Activated T-helper 9 cell treated with anti-CD3 and anti-CD28 coated beads, Interleukin-2, amount 50 U/mL, for 16 hours (primary cell): ENCODE measurements around the gene MGAT5B.
"Not testable (repeated sequence)": the region's sequence is repeated elsewhere in the genome, so short reads cannot be mapped to it uniquely, and the experiment has no call there.

Experiments
- DNase-seq: peaks from one replicate; pipeline ENCODE4 v3.0.0-alpha.2; 2020; ENCODE audit warnings: low read depth

The MGAT5B gene

GRCh38 chr17:76848670-76849069 lies 19.5 kb upstream of the MGAT5B start:
- no peak for DNase-seq

DNA sequence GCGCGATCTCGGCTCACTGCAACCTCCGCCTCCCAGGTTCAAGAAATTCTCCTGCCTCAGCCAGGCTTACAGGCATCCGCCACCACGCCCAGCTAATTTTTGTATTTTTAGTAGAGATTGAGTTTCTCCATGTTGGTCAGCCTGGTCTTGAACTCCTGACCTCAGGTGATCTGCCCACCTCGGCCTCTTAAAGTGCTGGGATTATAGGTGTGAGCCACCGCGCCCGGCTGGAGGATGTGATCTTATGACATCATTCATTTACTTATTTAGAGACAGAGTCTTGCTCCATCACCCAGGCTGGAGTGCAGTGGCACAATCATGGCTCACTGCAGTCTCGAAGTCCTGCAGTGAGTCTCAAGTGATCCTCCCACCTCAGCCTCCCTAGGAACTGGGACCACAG lies 19.0 kb upstream of the MGAT5B start:
- DNase-seq, result not testable (repeated sequence)

GRCh38 chr17:76852843-76853242 lies 15.4 kb upstream of the MGAT5B start:
- DNase-seq, result no peak

GRCh38 chr17:76855105-76855504 lies 13.1 kb upstream of the MGAT5B start:
- no peak for DNase-seq

DNA sequence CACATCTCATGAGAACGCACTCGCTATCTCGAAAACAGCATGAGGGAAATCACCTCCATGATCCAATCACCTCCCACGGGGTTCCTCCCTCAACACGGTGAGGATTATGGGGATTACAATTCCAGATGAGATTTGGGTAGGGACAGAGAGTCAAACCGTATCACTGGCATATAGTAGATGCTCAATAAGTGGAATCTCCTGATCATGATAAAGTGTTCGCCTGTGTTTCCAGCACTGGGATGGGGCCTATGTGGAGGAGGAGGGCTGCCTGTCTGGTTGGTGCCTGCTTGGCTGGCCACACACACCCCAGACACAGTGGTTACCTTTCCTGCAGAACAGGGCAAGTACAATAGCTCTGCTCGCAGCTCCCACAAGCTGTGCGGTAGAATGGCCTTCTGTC lies 6.1 kb upstream of the MGAT5B start:
- no peak for DNase-seq

DNA sequence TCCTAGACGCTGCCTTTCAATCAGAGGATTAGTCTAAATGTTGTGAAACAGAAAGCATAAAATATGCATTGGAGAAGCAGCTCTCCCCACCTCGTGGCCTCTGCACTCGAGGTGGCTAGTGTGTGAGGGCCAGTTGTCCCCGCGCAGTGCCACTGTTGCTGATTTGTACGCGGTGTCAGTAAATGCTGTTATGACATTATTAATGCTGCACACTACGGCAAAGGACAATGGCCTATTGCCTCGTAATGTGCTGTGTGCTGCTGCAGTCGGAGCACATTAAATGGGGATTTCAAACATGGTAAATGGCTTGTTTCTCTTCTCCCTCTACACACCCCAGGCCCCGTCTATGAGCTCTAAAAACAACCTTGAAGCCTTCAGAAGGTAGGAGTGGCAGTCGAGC lies 5.7 kb upstream of the MGAT5B start:
- DNase-seq, result no peak

- DNase-seq, result no peak
These were observed 4.2 kb upstream of the MGAT5B start for GRCh38 chr17:76864024-76864423.

DNA sequence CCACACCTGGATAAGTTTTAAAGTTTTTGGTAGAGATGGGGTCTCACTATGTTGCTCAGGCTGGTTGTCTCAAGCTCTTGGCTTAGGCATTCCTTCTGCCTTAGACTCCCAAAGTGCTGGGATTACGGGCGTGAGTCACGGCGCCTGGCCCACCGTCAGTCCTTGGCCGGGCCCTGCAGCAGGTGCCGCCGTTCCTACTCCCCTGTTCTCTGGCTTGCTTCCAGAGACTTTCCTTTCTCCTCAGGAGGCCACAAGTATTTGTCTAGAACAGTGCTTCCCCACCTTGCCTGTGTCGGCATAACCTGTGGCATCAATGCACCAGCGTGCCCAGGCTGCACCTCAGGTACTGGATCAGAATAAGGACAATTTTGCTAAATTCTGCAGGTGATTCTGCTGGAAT lies 3.0 kb upstream of the MGAT5B start:
- DNase-seq, result no peak

GRCh38 chr17:76866203-76866602 lies 2.0 kb upstream of the MGAT5B start:
- no peak for DNase-seq

DNA sequence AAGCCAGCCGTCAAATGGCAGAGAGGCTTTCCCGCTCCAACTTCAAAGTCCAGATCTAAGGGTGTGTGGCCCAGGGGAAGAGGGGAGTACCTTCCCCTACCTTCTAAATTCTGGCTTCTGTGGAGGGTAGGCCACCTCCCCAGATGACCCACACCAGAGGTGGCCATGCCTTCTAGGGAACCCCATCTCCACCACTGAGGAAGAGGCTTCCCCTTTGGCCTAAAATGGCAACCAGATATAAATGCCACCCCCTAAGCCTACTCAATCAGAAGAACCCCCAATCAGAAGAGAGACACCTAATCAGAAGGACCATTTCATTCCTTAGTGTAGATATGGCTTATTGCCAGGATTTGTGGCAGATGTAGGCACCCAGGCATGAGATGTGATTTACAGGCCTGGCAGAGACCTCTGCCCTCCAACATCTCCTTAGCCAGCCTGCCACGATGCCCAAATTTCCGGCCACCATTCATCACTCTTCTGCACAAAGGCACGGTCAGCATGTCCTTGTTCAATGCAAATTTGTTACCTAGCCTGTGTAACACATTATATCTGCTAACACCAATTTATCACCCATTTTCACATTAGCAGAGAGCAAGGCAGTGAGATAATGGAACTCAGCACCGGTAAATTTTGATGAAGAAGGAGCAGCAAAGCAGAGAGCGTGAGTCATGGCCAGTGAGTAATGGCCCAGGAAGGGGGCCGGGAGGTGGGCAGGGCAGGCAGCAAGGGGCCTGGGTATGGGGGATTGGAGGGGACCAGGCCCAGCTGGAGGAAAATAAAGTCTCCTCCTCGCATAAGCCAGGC lies 1.2 kb upstream of the MGAT5B start:
- DNase-seq, result no peak

- DNase-seq, result no peak
These were observed 527 bp upstream of the MGAT5B start for GRCh38 chr17:76867578-76868175.

DNA sequence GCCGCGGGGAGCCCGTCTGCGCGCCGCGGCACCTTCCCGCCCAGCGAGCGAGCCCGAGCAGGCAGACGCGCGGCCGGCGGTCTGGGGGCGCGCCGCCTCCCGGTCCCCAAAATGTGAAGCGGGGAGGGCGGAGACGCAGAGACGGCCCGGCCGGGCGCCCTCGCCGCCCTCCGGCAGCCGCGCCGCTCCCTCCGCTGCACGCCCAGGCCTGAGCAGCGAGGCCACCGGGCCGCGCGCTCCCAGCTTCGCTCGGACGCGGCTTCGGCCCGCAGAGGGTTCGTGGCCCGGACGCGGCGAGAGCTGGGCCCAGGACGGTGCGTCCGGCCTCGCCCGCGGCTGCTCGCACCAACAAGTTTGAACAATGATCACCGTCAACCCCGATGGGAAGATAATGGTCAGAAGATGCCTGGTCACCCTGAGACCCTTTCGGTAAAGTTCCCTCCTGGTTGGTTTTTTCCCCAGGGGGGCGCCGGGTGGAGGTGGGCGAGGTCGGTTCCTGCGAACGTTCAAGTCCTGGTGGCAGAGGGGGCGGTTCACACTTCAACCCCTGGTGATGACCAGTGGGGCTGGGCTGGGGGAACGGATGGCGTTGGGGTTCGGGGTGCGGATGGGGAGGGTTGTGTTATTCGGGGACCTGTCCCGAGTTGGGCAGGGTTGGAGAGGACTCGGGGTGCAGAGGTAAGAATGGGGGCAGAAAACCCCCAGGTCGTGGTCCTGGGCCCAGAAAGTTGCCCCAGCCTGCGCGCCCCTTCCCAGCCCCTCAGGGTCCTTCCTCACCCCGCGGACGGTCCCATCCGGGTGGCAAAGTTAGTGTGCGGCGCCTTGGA lies 678 bp downstream of the MGAT5B start:
- DNase-seq, result no peak

DNA sequence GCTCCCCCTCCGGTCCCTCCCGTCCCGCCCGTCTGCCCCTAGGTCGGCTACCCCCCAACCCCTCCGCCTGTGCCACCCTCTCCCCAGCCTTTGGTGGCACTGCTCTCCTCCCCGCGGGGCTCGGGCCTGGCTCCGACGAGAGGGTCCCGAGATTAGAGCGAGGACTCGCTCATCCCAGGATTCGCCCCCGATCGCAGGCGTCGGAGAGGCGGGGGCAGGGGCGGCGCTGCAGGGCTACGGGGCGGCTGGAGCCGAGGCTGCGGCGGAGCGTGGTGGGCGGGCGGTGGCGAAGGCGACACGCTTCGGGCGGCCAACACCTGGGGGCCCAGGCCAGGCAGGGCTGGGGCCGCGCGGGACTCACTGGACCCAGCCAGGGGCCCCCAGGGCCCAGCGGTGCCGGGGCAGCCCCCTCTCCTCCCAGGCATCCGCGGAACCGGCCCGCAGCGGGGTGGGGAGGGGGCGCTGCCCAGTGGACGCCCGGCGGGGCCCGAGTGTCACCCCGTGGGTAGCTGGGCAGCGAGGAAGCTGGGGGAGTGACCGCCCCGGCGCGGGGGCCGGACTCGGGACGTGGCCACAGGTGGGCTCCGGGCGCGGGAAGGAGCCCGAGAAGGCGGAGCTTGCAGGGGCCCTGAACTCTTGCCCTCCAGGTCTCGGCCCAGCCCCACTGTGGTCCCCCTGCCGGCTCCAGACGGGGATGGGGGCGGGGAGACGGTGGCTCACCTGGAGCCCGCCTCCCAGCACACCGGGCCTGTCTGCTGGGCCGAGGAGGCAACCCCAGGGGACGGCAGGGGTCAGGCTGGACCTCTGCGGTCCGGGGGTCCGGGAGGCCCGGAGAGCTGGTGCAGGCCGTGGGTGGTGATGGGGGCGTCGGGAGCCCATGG lies 1.5 kb downstream of the MGAT5B start:
- no peak for DNase-seq

- no peak for DNase-seq
These were observed 2.1 kb downstream of the MGAT5B start for GRCh38 chr17:76870377-76870714.

- DNase-seq, result no peak
These were observed 3.5 kb downstream of the MGAT5B start for GRCh38 chr17:76871668-76872067.

DNA sequence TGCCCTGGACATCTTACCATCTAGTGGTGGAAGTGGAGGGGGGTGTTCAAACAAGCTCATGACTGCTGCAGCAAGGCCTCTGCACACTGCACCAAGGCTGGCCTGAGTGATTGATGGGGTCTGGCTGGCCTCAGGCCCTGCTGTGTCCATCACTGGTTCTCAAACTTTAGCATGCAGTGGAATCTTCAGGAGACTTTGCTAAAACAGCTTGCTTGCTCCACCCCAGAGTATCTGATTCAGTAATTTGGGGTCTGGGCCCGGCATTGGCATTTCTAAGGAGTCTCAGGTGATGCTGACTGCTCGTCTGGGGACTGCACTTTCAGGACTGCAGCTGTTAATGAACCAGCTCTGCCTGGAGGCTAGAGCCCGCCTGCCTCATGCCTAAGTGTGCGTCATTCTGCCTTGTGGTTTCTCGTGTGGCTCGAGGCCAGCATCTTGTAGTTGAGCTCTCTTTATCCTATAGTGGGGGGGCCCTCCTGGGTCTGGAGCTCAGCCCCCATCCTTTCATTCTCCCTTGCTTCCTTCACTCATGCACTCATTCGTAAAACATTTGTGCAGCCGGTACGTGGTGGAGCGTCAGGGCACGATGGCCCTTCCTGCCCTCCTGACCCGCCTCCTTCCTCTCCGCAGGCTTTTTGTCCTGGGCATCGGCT lies 4.1 kb downstream of the MGAT5B start:
- DNase-seq, result no peak

DNA sequence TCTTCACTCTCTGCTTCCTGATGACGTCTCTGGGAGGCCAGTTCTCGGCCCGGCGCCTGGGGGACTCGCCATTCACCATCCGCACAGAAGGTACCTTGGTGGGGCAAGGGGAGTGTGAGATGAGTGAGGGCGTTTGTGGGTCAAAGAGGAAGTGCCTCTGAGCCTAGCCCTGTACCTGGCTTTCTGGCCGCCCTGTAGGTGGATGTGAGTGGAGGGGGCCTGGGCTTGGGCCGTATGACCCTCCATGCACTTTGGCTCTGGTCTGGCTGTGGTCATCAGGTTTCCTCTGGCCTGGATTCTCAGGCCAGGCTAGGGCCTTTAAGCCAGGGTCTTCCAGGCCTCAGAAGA lies 4.6 kb downstream of the MGAT5B start:
- no peak for DNase-seq

DNA sequence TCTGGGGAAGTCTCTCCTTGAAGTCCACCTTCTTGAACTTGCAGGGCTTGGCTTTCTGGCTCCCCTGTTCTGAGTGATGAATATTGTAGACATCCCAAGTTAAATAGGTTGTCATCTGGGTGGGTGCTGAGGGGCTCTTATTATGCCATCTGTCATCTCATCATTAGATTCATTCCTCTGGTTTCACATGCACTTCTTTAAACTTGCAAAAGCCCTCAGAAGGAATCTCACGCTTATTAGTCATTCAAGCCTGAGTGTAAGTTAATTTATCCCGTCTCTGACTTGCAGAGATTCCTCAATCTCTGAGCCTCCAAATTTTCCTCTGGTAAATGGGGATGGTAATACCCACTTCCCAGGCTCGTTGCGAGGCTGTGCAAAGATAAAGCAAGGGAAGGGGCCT lies 5.7 kb downstream of the MGAT5B start:
- DNase-seq, result no peak

- no peak for DNase-seq
These were observed 9.2 kb downstream of the MGAT5B start for GRCh38 chr17:76877437-76877836.

DNA sequence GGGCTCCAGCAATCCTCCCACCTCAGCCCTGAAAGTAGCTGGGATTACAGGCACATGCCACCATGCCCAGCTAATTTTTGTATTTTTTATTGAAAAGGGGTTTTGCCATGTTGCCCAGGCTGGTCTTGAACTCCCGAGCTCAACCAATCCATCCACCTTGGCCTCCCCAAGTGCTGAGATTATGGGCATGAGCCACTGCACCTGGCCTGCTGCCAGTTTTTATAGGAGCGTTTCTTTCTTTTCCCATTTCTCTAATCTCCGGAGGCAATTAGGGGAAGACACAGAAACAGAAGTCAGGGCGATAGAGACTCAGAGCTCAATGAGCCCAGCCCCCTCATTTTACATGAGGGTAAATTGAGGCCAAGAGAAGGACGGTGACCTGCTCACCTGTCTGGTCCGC lies 10.4 kb downstream of the MGAT5B start:
- DNase-seq, result no peak

- no peak for DNase-seq
These were observed 11.1 kb downstream of the MGAT5B start for GRCh38 chr17:76879254-76879653.

- DNase-seq, result no peak
These were observed 11.5 kb downstream of the MGAT5B start for GRCh38 chr17:76879691-76880090.
